C4-2B (cell line): Measurements from ENCODE around the gene SLC25A3.

ENCODE experiments used
- H3K27ac ChIP-seq: fragments of 450-650 bp; 2 replicates; pipeline ENCODE4 v1.5.1; 2017
- ZFX ChIP-seq: fragments of 450-650 bp; IDR thresholded peaks from 2 replicates; pipeline ENCODE4 v1.6.1; 2017
- TF ChIP-seq, protein P1 (sequence below): fragments of 450-650 bp; conservative IDR thresholded peaks from 2 replicates; pipeline ENCODE4 v1.5.1; 2017; ENCODE audit warnings: mild to moderate bottlenecking

The SLC25A3 gene

DNA sequence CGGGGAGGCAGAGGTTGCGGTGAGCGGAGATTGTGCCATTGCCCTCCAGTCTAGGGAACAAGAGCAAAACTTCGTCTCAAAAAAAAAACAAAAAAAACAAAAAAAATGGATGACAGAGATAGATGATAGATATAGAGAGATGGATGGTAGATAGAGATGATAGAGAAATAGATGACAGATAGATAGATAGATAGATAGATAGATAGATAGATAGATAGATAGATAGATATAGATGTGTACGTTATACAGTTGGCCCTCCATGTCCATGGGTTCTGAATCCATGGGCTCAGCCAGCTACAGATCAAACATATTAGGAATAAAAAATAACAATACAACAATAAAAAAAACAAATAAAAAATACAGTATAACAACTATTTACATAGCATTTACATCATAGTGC lies 12.8 kb upstream of the SLC25A3 start:
- TF ChIP-seq, protein P1, sequence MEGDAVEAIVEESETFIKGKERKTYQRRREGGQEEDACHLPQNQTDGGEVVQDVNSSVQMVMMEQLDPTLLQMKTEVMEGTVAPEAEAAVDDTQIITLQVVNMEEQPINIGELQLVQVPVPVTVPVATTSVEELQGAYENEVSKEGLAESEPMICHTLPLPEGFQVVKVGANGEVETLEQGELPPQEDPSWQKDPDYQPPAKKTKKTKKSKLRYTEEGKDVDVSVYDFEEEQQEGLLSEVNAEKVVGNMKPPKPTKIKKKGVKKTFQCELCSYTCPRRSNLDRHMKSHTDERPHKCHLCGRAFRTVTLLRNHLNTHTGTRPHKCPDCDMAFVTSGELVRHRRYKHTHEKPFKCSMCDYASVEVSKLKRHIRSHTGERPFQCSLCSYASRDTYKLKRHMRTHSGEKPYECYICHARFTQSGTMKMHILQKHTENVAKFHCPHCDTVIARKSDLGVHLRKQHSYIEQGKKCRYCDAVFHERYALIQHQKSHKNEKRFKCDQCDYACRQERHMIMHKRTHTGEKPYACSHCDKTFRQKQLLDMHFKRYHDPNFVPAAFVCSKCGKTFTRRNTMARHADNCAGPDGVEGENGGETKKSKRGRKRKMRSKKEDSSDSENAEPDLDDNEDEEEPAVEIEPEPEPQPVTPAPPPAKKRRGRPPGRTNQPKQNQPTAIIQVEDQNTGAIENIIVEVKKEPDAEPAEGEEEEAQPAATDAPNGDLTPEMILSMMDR = no peak
- TF ChIP-seq ZFX = no peak
- no peak overlapping the region for H3K27ac ChIP-seq

DNA sequence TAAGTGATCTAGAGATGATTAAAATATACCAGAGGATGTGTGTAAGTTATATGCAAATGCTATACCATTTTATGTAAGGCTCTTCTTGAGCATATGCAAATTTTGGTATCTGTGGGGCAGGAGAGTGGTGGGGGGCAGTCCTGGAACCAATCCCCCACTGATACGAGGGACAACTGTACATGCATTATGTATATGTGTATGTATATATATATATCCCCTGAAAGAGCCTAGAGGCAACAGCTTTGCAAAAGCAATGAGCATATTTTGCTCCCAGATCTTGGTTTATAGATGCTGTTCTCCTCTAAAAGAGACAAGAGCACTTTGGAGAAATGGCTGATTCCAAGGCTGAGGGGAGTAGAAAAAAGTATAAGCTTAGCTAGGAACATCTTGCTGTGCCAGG lies 12.4 kb upstream of the SLC25A3 start:
- TF ChIP-seq, protein P1 = no peak
- no peak for TF ChIP-seq ZFX
- no peak overlapping the region for H3K27ac ChIP-seq

DNA sequence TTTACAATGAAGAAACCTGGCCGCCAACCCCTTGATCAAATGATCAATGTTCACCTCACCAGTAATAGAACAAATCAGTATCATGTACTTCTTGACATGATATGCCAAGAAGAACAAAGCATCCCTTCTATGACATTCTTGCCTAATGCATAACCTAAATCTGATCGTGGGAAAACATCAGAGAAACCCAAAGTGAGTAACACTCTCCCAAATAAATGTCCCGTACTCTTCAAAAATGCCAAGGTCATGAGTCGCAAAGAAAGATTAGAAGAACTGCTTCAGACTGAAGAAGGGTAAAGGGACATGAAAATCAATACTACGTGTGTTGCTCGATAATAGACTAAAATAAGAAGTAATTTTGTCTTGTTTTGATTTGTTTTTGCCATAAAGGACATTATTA lies 11.4 kb upstream of the SLC25A3 start:
- no peak overlapping the region for H3K27ac ChIP-seq
- TF ChIP-seq, protein P1 = no peak
- TF ChIP-seq ZFX = no peak

DNA sequence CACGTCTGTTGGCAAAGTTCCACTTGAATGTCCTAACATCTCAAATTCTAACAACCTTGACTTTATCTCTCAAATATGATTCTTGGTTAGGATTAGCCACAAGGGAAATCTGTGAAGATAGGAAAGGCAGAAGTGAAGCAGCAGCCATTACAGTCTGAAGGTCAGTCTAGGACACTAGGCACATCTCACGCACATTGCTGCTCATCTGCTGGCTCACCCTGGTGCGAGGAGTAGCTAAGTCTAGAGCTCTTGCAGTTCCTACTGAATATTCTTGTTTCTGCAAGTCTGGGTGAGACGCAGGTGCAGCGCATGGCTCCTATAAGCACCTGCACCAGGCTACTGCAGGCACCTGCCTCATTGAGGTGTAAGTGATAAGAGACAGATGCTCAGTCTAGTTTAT lies 6.4 kb upstream of the SLC25A3 start:
- H3K27ac ChIP-seq = no peak overlapping the region
- TF ChIP-seq, protein P1 = no peak
- TF ChIP-seq ZFX = no peak

DNA sequence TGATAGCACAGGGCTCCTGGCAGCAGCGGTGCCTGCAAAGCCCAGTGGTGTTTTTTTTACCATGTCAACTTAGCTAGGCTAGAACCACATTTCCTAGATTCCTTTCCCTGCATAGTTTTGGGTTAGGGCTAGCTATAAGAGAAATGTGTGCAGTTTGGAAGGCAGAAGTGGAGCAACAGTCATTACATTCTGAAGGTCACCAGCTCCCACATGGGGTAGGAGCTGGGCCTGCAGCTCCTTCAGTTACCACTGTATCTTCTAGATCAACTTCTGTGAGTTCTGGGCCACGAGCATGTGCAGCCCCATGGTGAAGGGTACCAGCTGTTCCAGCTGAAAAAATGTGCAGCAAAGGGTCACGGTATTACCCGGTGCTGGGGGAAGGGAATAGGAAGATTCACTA lies 2.3 kb upstream of the SLC25A3 start:
- no peak for TF ChIP-seq ZFX
- TF ChIP-seq, protein P1 = no peak

DNA sequence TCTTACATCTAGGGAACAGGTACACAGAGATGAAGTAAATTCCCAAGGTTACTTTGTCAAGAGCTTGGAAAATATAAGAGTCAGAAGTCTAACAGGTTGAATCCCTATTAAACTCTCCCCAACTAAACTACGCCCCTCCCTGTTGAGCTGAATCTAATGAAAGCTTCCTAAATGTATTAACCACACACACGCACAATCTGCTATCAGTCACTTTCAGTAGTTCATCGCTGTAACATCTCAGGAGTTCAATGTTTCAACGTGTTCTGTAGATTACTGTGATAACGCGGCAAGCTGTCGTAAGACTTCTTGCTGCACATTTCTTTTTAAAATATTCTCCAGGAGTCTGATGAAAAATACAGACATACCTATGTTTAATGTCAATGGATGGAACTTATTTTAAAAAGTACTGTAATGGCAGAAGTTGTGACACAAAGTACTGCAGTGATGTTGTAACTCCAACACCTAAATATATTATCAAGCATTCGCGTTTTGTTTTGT lies 612 bp upstream of the SLC25A3 start:
- H3K27ac ChIP-seq = peak overlapping the region; percentile 99
- TF ChIP-seq ZFX = no peak
- TF ChIP-seq, protein P1 = no peak

More for the DNA sequence above, 2.3 kb upstream of the SLC25A3 start:
- no peak overlapping the region for H3K27ac ChIP-seq

DNA sequence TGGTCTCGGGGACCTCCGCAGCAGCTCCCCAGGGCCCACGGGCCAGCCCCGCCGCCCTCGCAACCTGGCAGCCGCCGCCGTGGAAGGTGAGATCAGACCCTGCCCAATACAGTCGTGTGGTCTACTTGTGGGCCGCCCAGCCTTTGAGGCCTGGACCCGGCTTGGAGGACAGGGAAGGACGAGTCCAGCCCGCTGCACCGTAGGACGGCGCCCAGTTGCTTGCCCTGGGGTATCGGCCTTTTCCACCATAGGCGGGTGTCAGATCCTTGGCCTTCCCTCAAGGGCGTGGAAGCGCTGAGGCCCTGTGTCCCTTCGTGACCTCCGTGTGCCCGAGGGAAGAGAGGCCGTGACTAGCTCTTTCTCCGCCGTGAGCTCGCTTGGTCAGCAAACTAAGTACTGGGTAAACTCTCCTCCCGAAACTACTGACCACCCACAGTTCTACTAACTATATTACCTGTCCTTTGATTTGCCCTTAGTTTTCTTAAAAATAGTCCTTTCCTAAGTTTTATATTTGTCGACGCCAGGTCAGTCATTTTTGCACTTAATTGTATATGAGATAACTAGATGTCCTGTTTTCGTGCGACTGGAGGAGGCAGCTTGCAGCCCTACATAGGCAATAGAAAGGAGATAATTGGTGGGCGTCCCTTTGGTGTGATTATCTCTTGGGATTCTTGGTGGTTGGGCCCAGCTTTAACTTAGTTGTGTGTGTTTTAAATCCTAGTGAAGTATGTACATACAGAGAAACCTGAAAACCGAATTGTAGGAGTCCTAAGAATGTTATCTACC lies 757 bp downstream of the SLC25A3 start:
- peak overlapping the region; percentile 99 for H3K27ac ChIP-seq
- TF ChIP-seq, protein P1 = no peak
- TF ChIP-seq ZFX = peak; percentile 78
